OCI-LY3 (cell line): ENCODE results near the gene PANX2.

Source experiments
- CTCF ChIP-seq: fragments of 200-600, 300-600 bp; sonication (generic); IDR thresholded peaks from 2 replicates; pipeline ENCODE4 v1.5.1; 2014; ENCODE audit warnings: antibody characterized with exemption, low read length, low read depth
- EZH2phosphoT487 ChIP-seq: fragments of 200-600 bp; shearing (Covaris generic); IDR thresholded peaks from 2 replicates; pipeline ENCODE4 v1.6.1; 2018; ENCODE audit warnings: antibody characterized with exemption, mixed run types, low read depth

DNA sequence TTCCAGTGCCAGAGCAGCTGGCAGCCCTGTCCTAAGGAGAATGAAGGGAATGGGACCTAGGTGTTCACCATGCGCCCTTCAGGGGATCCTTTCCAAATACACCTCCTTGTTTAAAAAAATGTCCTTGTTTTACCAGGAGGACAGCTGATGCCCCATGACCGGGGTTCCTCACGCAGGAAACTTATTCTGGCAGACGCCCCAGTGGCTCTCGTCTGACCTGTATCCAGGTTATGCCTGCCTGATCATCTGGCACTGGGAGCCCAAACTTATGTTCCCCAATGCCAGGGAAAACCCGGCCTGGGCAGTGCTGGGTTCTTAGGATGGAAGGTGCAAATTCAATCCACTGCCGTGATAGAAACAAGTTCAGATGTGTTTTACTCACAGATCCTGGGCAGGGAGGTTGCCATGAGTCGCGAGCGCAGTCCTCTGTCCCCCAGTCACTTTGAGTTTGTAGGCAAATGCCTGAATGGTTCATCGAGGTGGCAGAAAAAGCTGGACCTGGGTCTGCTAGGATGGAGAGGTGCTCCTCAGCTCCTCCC, 49.3 kb upstream of the PANX2 start:
- no peak for TF ChIP-seq CTCF
- TF ChIP-seq EZH2phosphoT487 = no peak
